Measurements from ENCODE around the gene L1TD1. TPM values are rescaled to one million over a fixed set of nuclear protein-coding genes. Genes with fewer than 3 reads are reported as not detected.
A peak's percentile ranks its signal among the peaks of the same experiment; 100 is the strongest.
"Not testable (repeated sequence)": the region's sequence is repeated elsewhere in the genome, so short reads cannot be mapped to it uniquely, and the experiment has no call there.

L1TD1 gene, protein sequence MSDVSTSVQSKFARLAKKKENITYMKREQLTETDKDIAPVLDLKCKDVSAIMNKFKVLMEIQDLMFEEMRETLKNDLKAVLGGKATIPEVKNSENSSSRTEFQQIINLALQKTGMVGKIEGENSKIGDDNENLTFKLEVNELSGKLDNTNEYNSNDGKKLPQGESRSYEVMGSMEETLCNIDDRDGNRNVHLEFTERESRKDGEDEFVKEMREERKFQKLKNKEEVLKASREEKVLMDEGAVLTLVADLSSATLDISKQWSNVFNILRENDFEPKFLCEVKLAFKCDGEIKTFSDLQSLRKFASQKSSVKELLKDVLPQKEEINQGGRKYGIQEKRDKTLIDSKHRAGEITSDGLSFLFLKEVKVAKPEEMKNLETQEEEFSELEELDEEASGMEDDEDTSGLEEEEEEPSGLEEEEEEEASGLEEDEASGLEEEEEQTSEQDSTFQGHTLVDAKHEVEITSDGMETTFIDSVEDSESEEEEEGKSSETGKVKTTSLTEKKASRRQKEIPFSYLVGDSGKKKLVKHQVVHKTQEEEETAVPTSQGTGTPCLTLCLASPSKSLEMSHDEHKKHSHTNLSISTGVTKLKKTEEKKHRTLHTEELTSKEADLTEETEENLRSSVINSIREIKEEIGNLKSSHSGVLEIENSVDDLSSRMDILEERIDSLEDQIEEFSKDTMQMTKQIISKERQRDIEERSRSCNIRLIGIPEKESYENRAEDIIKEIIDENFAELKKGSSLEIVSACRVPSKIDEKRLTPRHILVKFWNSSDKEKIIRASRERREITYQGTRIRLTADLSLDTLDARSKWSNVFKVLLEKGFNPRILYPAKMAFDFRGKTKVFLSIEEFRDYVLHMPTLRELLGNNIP
- not detected for total RNA-seq

GRCh38 chr1:62194651-62195544, at the start of gene L1TD1:
Gene L1TD1 (plus strand): TSS chr1:62194849. CDS start chr1:62206629, 11,780 bp downstream.
- H3K4me3 Mint-ChIP-seq: no peak within 1 kb of the TSS

DNA sequence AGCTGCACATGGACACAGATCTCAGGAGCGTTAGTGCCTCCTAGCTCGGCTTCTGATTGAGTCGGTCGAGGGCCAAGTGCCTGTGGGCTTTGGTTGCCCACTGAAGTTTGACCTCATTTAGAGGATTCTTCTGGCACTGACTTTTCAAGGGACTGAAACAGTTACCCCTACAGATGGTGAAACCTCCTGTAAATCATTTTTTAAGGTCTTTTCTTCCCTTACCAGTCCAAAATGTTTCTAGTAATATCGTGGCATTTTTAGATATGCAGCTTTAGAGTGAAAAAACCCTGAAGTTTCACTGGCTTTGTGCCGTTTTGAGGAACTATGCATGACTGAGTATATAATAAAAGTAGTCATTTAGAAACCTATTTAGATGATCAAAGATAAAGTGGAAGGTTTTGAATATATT, 34.7 kb upstream of the L1TD1 start:
- ATAC-seq (no peak), DNase-seq (no peak)
- CTCF ChIA-PET: interaction anchor here (1.1 to 2.4 kb wide), 2 partner anchors 15 to 16 kb away, joined by 4 to 7 read pairs; no protein-coding TSS in a partner anchor
- no peaks in the 10 kb centered on the region for H3K9me3 Mint-ChIP-seq (ENCODE audit: low read depth)
- no peak overlapping the region for H3K4me3 Mint-ChIP-seq
- H3K27me3 Mint-ChIP-seq: no peaks in the 10 kb centered on the region
- no peaks in the 10 kb centered on the region for H3K36me3 Mint-ChIP-seq
- no peak overlapping the region for H3K27ac Mint-ChIP-seq
- H3K4me1 Mint-ChIP-seq: no peaks in the 10 kb centered on the region

More at GRCh38 chr1:62194651-62195544, at the start of gene L1TD1:
- CTCF ChIA-PET: no interaction called here
- peaks cover 3% of the 10 kb centered on the region for H3K36me3 Mint-ChIP-seq
- peaks cover 34% of the 10 kb centered on the region for H3K27me3 Mint-ChIP-seq
- H3K4me1 Mint-ChIP-seq: no peaks in the 10 kb centered on the region
- no peaks in the 10 kb centered on the region for H3K9me3 Mint-ChIP-seq (ENCODE audit: low read depth)
- ATAC-seq (no peak), DNase-seq (no peak)
- no peak within 1 kb of the TSS for H3K27ac Mint-ChIP-seq

- no peaks in the 10 kb centered on the region for H3K9me3 Mint-ChIP-seq (ENCODE audit: low read depth)
- DNase-seq (no peak), ATAC-seq (no peak)
- H3K4me1 Mint-ChIP-seq: no peaks in the 10 kb centered on the region
- H3K27ac Mint-ChIP-seq: no peak overlapping the region
- H3K4me3 Mint-ChIP-seq: no peak overlapping the region
- H3K36me3 Mint-ChIP-seq: no peaks in the 10 kb centered on the region
- H3K27me3 Mint-ChIP-seq: no peaks in the 10 kb centered on the region
- CTCF ChIA-PET: interaction anchor here (0.8 kb wide), 1 partner anchor 235 kb away, joined by 3 read pairs; no protein-coding TSS in a partner anchor
Observed at GRCh38 chr1:62161711-62162110, 32.9 kb upstream of the L1TD1 start.

DNA sequence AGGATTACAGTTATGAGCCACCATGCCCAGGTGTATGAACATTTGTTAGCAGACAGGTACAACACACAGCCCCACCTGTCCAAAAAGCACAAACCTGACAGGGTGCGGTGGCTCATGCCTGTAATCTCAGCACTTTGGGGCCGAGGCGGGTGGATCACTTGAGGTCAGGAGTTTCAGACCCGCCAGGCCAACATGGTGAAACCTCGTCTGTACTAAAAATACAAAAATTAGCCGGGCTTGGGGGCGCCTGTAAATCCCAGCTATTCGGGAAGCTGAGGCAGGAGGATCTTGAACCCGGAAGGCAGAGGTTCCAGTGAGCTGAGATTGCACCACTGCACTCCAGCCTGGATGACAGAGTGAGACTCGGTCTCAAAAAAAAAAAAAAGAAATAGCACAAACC, 24.3 kb upstream of the L1TD1 start:
- ATAC-seq; H3K4me3 Mint-ChIP-seq; H3K27ac Mint-ChIP-seq; H3K27me3 Mint-ChIP-seq; H3K4me1 Mint-ChIP-seq; DNase-seq; H3K9me3 Mint-ChIP-seq (ENCODE audit: low read depth); H3K36me3 Mint-ChIP-seq: not testable (repeated sequence)
- CTCF ChIA-PET: interaction anchor here (1.1 kb wide), 1 partner anchor 221 kb away, joined by 3 read pairs; no protein-coding TSS in a partner anchor

GRCh38 chr1:62175568-62176179, 19.0 kb upstream of the L1TD1 start:
- Mint-ChIP-seq H3K4me3 (no peak overlapping the region), H3K9me3 (ENCODE audit: low read depth) (no peaks in the 10 kb centered on the region), H3K27me3 (peaks cover 3% of the 10 kb centered on the region), H3K4me1 (no peaks in the 10 kb centered on the region), H3K36me3 (no peaks in the 10 kb centered on the region), H3K27ac (no peak overlapping the region)
- ATAC-seq (peak; percentile 33), DNase-seq (peak; percentile 46)
- CTCF ChIA-PET: interaction anchor here (0.6 to 3.2 kb wide), 20 partner anchors 9 to 984 kb away, joined by 3 to 38 read pairs (median 3); no protein-coding TSS in a partner anchor

DNA sequence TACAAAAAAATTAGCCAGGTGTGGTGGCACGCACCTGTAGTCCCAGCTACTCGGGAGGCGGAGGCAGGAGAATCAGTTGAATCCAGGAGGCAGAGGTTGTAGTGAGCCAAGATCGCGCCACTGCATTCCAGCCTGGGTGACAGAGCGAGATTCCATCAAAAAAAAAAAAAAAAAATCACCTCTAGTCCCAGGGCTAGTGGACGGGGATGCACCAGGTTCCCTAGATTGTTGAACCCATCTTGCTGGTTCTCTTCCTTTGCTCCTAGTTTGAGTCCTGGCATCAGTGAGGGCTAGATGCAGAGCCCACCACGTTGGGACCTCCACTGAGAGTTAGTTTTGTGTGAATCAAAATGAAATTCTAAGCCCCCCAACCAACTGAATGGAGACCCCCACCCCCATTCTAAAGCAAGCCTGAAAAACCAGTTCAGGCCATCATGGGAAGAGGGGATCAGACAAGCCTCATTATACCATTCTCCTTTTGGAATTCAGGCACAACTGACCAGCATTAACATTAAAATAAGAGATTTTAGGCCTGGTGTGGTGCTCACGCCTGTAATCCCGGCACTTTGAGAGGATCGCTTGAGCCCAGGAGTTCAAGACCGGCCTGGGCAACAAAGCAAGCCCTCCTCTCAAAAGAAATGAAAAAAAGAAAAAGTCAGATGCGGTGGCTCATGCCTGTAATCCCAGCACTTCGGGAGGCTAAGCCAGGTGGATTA, 17.9 kb upstream of the L1TD1 start:
- H3K27ac Mint-ChIP-seq: no peak overlapping the region
- no peaks in the 10 kb centered on the region for H3K36me3 Mint-ChIP-seq
- no peak for DNase-seq
- ATAC-seq: no peak
- H3K4me1 Mint-ChIP-seq: no peaks in the 10 kb centered on the region
- CTCF ChIA-PET: interaction anchor here (0.6 to 3.2 kb wide), 8 partner anchors 19 to 569 kb away, joined by 3 to 38 read pairs (median 4); no protein-coding TSS in a partner anchor
- H3K27me3 Mint-ChIP-seq: peaks cover 5% of the 10 kb centered on the region
- H3K4me3 Mint-ChIP-seq: no peak overlapping the region
- no peaks in the 10 kb centered on the region for H3K9me3 Mint-ChIP-seq (ENCODE audit: low read depth)

DNA sequence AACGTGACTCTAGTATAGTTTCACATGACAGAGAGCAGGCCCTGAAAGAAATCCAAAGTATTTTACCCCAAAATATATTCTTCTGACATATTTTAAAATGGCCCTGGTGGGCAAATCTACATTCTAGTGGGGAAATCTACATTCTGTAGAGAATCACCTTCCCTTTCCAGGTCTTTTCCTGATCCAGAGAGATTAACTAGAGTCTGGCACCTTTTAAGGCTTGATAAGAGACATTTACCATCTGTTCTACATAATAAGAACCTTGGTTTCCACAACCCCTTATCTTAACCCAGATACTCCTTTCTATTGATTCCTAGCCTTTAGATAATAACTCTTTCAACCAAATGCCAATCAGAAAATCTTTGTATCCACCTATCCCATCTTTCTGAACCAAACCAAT, 17.0 kb upstream of the L1TD1 start:
- Mint-ChIP-seq H3K4me3 (no peak overlapping the region), H3K9me3 (ENCODE audit: low read depth) (no peaks in the 10 kb centered on the region), H3K4me1 (no peaks in the 10 kb centered on the region), H3K27ac (no peak overlapping the region), H3K36me3 (no peaks in the 10 kb centered on the region), H3K27me3 (peaks cover 10% of the 10 kb centered on the region)
- CTCF ChIA-PET: no interaction called here
- ATAC-seq (no peak), DNase-seq (no peak)

DNA sequence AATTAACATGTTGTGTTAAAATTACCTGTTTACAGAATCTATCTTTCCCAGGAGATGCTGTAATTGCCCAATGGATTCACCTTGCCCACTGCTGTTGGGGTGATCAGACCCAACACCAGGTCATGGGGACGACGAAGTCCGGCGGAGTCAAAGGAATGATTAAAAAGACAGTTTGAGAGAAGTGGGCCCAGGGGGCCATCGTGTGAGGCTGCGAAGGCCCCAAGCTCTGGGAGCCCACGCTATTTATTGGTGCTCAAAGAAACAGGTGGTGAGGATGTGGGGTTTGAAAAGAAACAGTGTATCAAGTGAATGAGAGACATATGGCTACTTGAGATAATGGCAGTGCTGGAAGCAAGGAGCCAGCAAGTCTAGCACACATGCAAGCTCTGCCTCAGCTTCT, 16.3 kb upstream of the L1TD1 start:
- H3K4me1 Mint-ChIP-seq: no peaks in the 10 kb centered on the region
- H3K27ac Mint-ChIP-seq: no peak overlapping the region
- no peaks in the 10 kb centered on the region for H3K9me3 Mint-ChIP-seq (ENCODE audit: low read depth)
- ATAC-seq (no peak), DNase-seq (no peak)
- CTCF ChIA-PET: interaction anchor here (0.7 kb wide), 1 partner anchor 568 kb away, joined by 3 read pairs; no protein-coding TSS in a partner anchor
- H3K27me3 Mint-ChIP-seq: peaks cover 14% of the 10 kb centered on the region
- no peak overlapping the region for H3K4me3 Mint-ChIP-seq
- no peaks in the 10 kb centered on the region for H3K36me3 Mint-ChIP-seq

GRCh38 chr1:62180054-62180453, 14.6 kb upstream of the L1TD1 start:
- ATAC-seq; H3K36me3 Mint-ChIP-seq; DNase-seq; CTCF ChIA-PET; H3K27ac Mint-ChIP-seq; H3K4me1 Mint-ChIP-seq; H3K4me3 Mint-ChIP-seq; H3K9me3 Mint-ChIP-seq (ENCODE audit: low read depth): not testable (repeated sequence)
- H3K27me3 Mint-ChIP-seq: peaks cover 14% of the 10 kb centered on the region

DNA sequence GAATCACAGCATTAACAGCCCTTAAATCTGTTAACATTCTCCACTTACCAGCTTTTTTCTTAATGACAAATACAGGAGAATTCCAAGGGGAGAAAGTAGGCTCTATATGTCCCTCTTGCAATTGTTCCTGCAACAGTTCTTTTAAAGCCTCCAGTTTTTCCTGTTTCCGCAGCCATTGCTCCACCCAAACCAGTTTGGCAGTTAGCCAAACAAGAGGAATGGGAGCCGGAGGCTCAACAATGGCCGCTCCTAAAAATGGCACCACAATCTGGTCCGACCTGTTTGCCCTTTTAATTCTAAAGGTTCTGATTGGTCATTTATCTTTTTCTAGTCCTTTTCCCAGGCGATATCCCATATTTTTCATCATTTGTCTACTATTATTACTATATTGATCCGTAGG, 14.0 kb upstream of the L1TD1 start:
- Mint-ChIP-seq H3K4me1 (no peaks in the 10 kb centered on the region), H3K36me3 (no peaks in the 10 kb centered on the region), H3K4me3 (no peak overlapping the region), H3K27ac (no peak overlapping the region), H3K9me3 (ENCODE audit: low read depth) (no peaks in the 10 kb centered on the region), H3K27me3 (peaks cover 14% of the 10 kb centered on the region)
- no peak for ATAC-seq
- CTCF ChIA-PET: no interaction called here
- no peak for DNase-seq

- Mint-ChIP-seq H3K27ac (no peak overlapping the region), H3K9me3 (ENCODE audit: low read depth) (no peaks in the 10 kb centered on the region), H3K4me1 (no peaks in the 10 kb centered on the region), H3K27me3 (peaks cover 14% of the 10 kb centered on the region), H3K4me3 (no peak overlapping the region), H3K36me3 (no peaks in the 10 kb centered on the region)
- no peak for ATAC-seq
- CTCF ChIA-PET: no interaction called here
- DNase-seq: no peak
Observed at GRCh38 chr1:62181532-62181931, 13.1 kb upstream of the L1TD1 start.

DNA sequence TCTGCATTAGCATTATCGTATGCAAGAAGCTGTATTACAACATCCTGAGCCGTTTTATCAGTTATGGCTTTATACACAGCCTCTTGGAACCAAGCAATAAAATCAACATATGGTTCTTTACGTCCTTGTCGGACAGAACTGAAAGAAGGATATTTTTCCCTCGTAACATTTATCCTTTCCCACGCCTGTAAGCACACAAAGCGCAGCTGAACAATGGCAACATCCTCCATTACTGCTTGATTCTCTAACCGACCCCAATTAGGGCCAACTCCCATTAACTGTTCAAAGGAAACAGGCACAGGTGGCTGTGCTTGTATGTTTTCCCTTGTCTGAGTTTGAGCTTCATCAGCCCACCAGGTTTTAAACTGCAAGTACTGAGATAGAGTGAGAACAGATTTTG, 12.5 kb upstream of the L1TD1 start:
- CTCF ChIA-PET: not testable (repeated sequence)

More for the DNA sequence above, 12.5 kb upstream of the L1TD1 start:
- peaks cover 14% of the 10 kb centered on the region for H3K27me3 Mint-ChIP-seq
- DNase-seq; H3K4me1 Mint-ChIP-seq; H3K9me3 Mint-ChIP-seq (ENCODE audit: low read depth); ATAC-seq; H3K27ac Mint-ChIP-seq; H3K36me3 Mint-ChIP-seq; H3K4me3 Mint-ChIP-seq: not testable (repeated sequence)

Data from activated CD8-positive, alpha-beta memory T cell treated with anti-CD3 and anti-CD28 coated beads, Interleukin-2, amount 10 ng/mL, durations not matched to agents 7 days and 5 days (primary cell).